ENCODE measurements around the gene ACTR10. TPM values are rescaled to one million over a fixed set of nuclear protein-coding genes. Genes with fewer than 3 reads are reported as not detected.

The ACTR10 gene
- total RNA-seq, 2 experiments from 2014 or later: 38.8 to 43.6 TPM

DNA sequence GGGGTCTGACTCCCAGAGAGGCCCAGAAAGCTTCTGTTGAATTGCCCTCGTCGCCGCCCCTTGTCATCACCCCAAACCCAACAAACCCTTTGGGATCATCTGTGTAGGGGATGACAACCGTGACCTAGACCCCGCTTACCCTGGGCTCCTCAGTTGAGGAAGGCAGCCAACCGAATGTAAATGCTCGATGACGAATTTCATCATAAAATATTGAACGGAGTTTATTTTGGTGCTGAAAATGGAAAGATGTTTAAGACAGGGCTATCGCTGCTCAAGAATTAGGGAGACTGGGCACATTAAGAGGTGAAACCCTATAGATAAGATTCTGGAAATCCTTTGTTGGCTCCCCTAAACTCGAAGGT is 512 bp downstream of the ACTR10 start:
- H3K9me3 Mint-ChIP-seq: no peaks in the 10 kb centered on the region
- Histone ChIP-seq H3K27me3 (ENCODE audit: control insufficient read depth in 1 of 2, insufficient read depth in 2 of 2, low read length in 2 of 2) (no peaks in the 10 kb centered on the region), H3K36me3 (ENCODE audit: insufficient read depth, low read length) (peaks cover 6% of the 10 kb centered on the region), H3K4me1 (ENCODE audit: insufficient read depth, low read length) (peaks cover 18% of the 10 kb centered on the region), H3K4me3 (ENCODE audit: low read length) (peak overlapping the region; percentile 98), H3K9me3 (ENCODE audit: control insufficient read depth in 1 of 2, insufficient read depth in 1 of 2, low read length in 2 of 2) (no peaks in the 10 kb centered on the region), H3K27ac (ENCODE audit: low read depth in 1 of 2, low read length in 2 of 2) (peak overlapping the region; percentile 85 to 89)
- peak overlapping the region; percentile 94 for H3K4me3 Mint-ChIP-seq
- no peaks in the 10 kb centered on the region for H3K27me3 Mint-ChIP-seq
- ChIA-PET POLR2A (interaction anchor here (0.6 to 2.7 kb wide), 9 partner anchors 27 to 810 kb away, joined by 3 to 43 read pairs (median 8); partner anchors contain the start of genes ARID4A, KIAA0586, NAA30 and PSMA3), CTCF (no interaction called here)
- DNase-seq (no peak), ATAC-seq (ENCODE audit: poor library complexity) (peak; percentile 19)
- peak overlapping the region; percentile 95 for H3K27ac Mint-ChIP-seq
- intact Hi-C loops (cut with DNase I, micrococcal nuclease): loop anchor here (2.0 kb wide), 3 partner anchors 38 to 98 kb away; partner anchors contain the start of genes ARID4A (in 1 of the 2) and PSMA3 (in 1 of the 2)
- TF ChIP-seq, protein P1, sequence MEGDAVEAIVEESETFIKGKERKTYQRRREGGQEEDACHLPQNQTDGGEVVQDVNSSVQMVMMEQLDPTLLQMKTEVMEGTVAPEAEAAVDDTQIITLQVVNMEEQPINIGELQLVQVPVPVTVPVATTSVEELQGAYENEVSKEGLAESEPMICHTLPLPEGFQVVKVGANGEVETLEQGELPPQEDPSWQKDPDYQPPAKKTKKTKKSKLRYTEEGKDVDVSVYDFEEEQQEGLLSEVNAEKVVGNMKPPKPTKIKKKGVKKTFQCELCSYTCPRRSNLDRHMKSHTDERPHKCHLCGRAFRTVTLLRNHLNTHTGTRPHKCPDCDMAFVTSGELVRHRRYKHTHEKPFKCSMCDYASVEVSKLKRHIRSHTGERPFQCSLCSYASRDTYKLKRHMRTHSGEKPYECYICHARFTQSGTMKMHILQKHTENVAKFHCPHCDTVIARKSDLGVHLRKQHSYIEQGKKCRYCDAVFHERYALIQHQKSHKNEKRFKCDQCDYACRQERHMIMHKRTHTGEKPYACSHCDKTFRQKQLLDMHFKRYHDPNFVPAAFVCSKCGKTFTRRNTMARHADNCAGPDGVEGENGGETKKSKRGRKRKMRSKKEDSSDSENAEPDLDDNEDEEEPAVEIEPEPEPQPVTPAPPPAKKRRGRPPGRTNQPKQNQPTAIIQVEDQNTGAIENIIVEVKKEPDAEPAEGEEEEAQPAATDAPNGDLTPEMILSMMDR (IDR thresholded peaks at IDR 0.05): no peak
- H3K4me1 Mint-ChIP-seq (ENCODE audit: low read depth): peaks cover 40% of the 10 kb centered on the region
- H3K36me3 Mint-ChIP-seq (ENCODE audit: low read depth): peaks cover 31% of the 10 kb centered on the region

DNA sequence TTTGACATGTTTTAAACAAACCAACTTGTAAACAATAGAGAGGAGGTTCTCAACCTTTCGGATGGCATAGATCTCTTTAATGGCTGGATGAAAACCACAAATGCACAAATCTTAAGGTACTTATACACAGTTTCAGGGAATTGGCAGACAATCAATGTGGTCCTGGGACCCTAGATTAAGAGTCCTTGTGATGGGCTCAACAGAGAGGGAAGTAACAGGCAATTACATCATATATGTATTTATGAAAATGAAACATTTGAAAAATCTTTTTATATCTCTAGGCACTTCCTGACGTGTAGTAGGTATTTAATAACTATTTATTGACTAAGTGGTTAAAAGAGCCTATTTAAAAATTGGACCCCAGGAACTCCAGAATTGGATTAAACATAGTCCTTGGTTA is 897 bp downstream of the ACTR10 start:
- H3K27ac ChIP-seq (ENCODE audit: low read depth in 1 of 2, low read length in 2 of 2): peak overlapping the region; percentile 85 to 89
- CTCF ChIA-PET: no interaction called here
- H3K27me3 ChIP-seq (ENCODE audit: control insufficient read depth in 1 of 2, insufficient read depth in 2 of 2, low read length in 2 of 2): no peaks in the 10 kb centered on the region
- H3K9me3 ChIP-seq (ENCODE audit: control insufficient read depth in 1 of 2, insufficient read depth in 1 of 2, low read length in 2 of 2): no peaks in the 10 kb centered on the region
- peaks cover 6% of the 10 kb centered on the region for H3K36me3 ChIP-seq (ENCODE audit: insufficient read depth, low read length)
- no peaks in the 10 kb centered on the region for H3K27me3 Mint-ChIP-seq
- H3K9me3 Mint-ChIP-seq: no peaks in the 10 kb centered on the region
- peaks cover 40% of the 10 kb centered on the region for H3K4me1 Mint-ChIP-seq (ENCODE audit: low read depth)
- ATAC-seq (ENCODE audit: poor library complexity) (no peak), DNase-seq (peak in 2 of 14 experiments; percentile 6 to 10)
- TF ChIP-seq, protein P1 (IDR thresholded peaks at IDR 0.05): no peak
- H3K36me3 Mint-ChIP-seq (ENCODE audit: low read depth): peaks cover 31% of the 10 kb centered on the region
- H3K27ac Mint-ChIP-seq: peak overlapping the region; percentile 95
- peaks cover 19% of the 10 kb centered on the region for H3K4me1 ChIP-seq (ENCODE audit: insufficient read depth, low read length)
- POLR2A ChIA-PET: interaction anchor here (1.9 to 2.7 kb wide), 4 partner anchors 39 to 227 kb away, joined by 8 to 43 read pairs (median 16); partner anchors contain the start of genes ARID4A, KIAA0586, PSMA3 and TIMM9
- intact Hi-C loops (cut with DNase I, micrococcal nuclease): loop anchor here (2.0 kb wide), 3 partner anchors 38 to 98 kb away; partner anchors contain the start of genes ARID4A (in 1 of the 2) and PSMA3 (in 1 of the 2)
- peak overlapping the region; percentile 94 for H3K4me3 Mint-ChIP-seq
- H3K4me3 ChIP-seq (ENCODE audit: low read length): peak overlapping the region; percentile 98

DNA sequence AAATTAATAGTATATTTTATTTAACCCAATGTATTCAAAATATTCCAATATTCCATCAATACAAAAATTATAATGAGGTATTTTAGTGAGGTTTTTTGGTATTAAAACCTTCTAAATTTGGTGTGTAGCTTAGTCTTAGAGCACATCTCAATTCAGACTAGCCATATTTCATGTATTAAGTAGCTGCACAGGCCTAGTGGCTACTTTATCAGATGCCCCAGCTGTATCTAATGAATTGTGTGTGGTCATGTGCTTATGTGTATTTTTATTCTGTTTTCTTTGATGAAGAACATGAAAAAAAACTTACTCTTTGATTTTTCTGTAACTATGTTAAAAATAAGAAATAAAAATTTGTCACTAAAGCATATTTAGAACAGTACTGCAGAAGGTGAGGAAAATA is 13.2 kb downstream of the ACTR10 start:
- H3K27ac ChIP-seq (ENCODE audit: low read depth in 1 of 2, low read length in 2 of 2): no peak overlapping the region
- H3K9me3 Mint-ChIP-seq: no peaks in the 10 kb centered on the region
- H3K36me3 ChIP-seq (ENCODE audit: insufficient read depth, low read length): peaks cover 69% of the 10 kb centered on the region
- no peaks in the 10 kb centered on the region for H3K9me3 ChIP-seq (ENCODE audit: control insufficient read depth in 1 of 2, insufficient read depth in 1 of 2, low read length in 2 of 2)
- H3K27ac Mint-ChIP-seq: no peak overlapping the region
- intact Hi-C loops (cut with DNase I, micrococcal nuclease): no loop called here
- DNase-seq: no peak
- no peak for ATAC-seq (ENCODE audit: poor library complexity)
- H3K4me3 Mint-ChIP-seq: no peak overlapping the region
- ChIA-PET POLR2A (no interaction called here), CTCF (interaction anchor here (0.7 kb wide), 1 partner anchor 15 kb away, joined by 3 read pairs; no protein-coding TSS in a partner anchor)
- no peaks in the 10 kb centered on the region for H3K4me1 Mint-ChIP-seq (ENCODE audit: low read depth)
- no peak overlapping the region for H3K4me3 ChIP-seq (ENCODE audit: low read length)
- H3K4me1 ChIP-seq (ENCODE audit: insufficient read depth, low read length): no peaks in the 10 kb centered on the region
- H3K27me3 Mint-ChIP-seq: no peaks in the 10 kb centered on the region
- H3K36me3 Mint-ChIP-seq (ENCODE audit: low read depth): peaks cover 83% of the 10 kb centered on the region
- no peaks in the 10 kb centered on the region for H3K27me3 ChIP-seq (ENCODE audit: control insufficient read depth in 1 of 2, insufficient read depth in 2 of 2, low read length in 2 of 2)
- TF ChIP-seq, protein P1 (IDR thresholded peaks at IDR 0.05): no peak

Measured in CD4-positive, alpha-beta T cell (primary cell).